ACHN (cell line): ENCODE results near the gene PLA2G2C.
"Not testable (repeated sequence)": the region's sequence is repeated elsewhere in the genome, so short reads cannot be mapped to it uniquely, and the experiment has no call there.

Source experiments
- DNase-seq: peaks from one replicate; pipeline ENCODE4 v3.0.0-alpha.2; 2015
- in situ Hi-C: cut with HindIII; loops from 2 replicates; pipeline ENCODE4 v1.10.0; 2017; ENCODE audit warnings: low sequenced_read_pairs, low pct_ligation_motif_present, low pct_unique_long_range_greater_than_20kb

PLA2G2C gene

GRCh38 chr1:20185834-20186782 is at the start of gene PLA2G2C, which contains the start of gene UBXN10:
Gene PLA2G2C (minus strand): TSS chr1:20186518. CDS start chr1:20177363, 9,155 bp downstream.
Gene UBXN10 (plus strand): TSS chr1:20186096. CDS start chr1:20190562, 4,466 bp downstream.
- in situ Hi-C loops, result no loop called here
- no peak for DNase-seq

DNA sequence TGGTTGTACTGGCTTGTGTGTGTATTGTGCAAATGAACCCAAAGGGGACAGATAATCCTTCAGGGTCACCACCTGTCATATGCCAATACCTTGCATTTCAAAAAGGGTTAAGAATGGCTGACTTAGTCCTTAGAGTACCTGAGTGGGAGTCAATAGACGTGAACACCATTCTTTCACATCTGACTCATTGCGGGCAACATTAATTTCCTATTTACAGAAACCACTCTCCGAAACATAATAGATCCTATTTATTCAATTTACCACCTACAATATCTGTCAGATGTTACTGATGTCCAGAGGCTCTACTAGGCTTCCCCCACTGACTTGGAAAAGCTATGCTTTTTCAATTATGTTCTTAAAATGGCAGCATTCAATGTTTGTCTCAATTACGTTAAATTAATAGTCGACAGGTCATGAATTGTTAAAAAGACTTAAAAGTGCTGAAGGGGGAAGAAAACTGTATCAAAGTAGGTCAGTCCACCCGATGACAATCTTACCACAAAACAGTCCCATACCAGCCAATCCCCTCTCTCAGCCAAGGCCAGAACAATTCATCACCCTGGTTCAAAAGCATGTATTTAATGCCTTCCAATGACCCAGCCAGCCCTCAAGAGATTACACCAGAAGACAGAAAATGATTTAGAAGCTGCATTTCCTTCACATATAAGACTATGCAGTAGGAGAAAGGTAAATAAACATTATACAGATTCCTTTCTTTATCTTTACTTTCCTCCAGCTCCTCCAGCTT is 48.6 kb upstream of the PLA2G2C start:
- DNase-seq, result no peak
- in situ Hi-C loops, result no loop called here

GRCh38 chr1:20233866-20234265 is 47.5 kb upstream of the PLA2G2C start:
- in situ Hi-C loops, result no loop called here
- no peak for DNase-seq

DNA sequence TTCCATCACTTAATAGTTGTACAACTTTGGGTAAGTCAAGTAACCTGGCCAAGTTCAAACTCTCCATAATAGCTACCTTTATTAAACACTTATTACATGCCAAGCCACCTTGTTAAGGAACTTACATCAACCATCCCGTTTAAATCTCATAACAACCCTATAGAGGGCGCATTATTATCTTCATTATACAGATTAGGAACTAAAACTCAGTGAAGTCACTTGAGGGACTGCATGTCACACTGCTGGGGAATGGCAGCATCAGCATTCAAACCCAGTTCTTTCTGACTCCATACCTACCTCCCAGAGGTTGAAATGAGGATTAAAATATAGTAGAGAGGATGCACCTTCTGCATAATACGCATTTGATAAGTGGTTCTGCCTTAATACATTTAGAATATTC is 47.1 kb upstream of the PLA2G2C start:
- peak; percentile 30 for DNase-seq
- in situ Hi-C loops, result no loop called here

- DNase-seq, in situ Hi-C loops: not testable (repeated sequence)
Measured at GRCh38 chr1:20232564-20232963, 46.2 kb upstream of the PLA2G2C start.

GRCh38 chr1:20229171-20229570 is 42.9 kb upstream of the PLA2G2C start:
- in situ Hi-C loops, result no loop called here
- no peak for DNase-seq

- no peak for DNase-seq
- in situ Hi-C loops, result no loop called here
Measured at GRCh38 chr1:20228314-20228825, 42.1 kb upstream of the PLA2G2C start.

DNA sequence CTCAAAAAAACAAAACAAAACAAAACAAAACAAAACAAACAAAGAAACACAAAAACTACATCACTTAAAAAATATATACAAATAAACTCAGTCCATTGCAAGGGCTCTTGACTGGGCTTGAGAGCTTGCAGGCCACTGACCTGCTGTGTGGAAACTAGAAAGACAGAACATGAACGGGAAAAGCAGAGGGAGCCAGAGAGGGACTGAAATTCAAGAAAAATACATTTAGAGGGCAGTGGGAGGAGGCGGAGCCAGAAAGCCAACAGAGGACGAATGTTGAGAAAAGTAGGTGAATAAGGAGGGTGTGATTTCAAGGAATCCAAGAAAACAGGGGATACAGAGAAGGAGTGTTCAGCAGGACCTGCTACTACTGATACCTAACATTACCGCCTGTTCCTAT is 41.4 kb upstream of the PLA2G2C start:
- no peak for DNase-seq
- in situ Hi-C loops, result no loop called here

DNA sequence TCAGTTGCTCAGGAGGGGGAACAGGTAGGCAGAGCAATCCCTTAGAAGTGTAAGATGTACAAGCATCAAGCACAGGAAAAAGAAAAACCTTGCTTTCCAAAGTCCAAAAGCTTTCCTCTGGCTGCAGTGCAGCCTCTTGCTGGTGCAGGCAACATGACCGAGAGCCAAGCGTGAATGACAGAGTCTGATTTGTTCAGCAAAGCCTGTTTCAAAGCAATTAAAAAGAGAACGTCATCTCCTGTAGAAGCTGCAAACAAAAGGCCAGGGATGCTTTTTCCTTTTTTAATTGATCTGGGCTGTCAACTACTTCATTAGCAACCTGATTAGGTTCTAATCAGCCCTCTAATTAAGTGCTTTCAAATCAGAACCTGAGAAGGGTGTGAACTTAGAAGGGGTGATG is 38.2 kb upstream of the PLA2G2C start:
- no peak for DNase-seq
- in situ Hi-C loops, result no loop called here

DNA sequence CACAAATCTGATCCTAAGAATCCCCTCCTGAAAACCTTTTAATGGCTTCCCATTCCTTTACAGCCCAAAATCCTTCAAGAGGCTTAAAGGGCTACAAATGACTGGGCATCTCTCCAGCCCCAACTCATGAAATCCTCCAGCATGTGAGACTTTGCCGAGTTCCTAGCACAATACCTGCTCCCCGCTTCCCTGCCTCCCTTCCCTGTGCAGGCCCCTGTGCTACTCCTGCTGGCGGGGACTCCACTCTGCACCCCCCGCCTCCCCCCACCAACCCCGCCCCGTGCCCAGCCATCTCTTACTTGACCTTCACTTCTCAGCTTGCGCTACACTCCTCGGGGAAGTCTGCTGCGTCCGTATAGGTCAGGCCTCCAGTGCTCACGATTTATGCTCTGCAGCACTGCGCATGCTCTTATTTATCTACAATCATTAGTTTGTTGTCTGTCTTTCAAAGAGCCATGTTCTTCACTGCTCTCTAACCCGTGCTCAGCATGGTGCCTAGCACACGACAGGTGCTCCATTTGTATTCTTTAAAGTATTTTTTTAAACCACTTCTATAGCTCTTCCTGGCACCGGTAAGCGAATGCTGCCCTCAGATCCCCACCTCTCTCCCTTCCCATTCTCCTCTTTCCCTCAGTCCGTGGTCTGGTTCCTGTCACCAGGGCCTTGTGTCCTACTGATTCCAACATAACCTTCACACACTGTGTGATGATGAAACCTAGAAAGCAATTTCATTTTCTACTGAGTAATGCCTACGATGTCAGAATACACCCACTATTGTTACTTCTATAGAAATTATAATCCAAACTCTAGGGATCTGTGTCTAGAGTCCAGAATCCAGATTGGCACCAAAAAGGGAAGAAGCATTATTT is 37.5 kb upstream of the PLA2G2C start:
- in situ Hi-C loops, result no loop called here
- no peak for DNase-seq

DNA sequence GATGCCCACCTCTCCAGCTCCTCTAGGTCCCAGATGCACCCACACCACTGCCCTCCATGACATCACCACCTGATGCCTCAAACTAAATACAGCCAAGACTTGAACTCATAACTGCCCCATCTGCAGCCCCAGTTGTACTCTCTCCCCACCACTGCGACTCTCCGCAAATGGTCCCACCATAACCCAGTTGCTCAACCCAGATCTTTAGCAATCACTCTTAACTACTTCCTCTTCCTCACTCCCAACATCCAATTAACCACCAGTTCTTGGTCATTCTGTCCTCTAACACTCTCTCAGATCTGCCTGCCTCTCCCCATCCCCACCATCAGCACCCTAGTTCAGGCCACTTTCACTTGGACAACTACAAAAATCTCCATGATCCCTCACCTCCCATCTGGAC is 36.8 kb upstream of the PLA2G2C start:
- DNase-seq, result no peak
- in situ Hi-C loops, result no loop called here

DNA sequence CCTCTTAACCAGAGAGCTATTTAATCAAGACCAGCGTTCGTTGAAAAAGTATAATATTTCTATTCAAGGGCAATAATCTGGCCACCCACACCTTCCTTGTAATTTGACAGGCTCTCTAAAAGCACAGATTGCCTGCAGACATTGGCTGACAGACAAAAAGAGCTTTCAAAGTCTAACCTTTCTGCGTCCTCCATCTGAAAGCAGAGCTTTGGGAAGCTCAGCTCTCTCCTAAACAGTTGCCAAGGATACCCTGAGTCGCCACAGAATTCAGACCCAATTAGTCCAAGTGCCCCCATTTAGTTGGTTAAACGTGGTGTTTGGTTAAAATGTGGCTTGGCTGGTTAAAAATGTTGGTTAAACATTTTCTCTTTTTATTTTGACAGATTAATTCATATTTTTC is 33.7 kb upstream of the PLA2G2C start:
- DNase-seq, result no peak
- in situ Hi-C loops, result no loop called here

DNA sequence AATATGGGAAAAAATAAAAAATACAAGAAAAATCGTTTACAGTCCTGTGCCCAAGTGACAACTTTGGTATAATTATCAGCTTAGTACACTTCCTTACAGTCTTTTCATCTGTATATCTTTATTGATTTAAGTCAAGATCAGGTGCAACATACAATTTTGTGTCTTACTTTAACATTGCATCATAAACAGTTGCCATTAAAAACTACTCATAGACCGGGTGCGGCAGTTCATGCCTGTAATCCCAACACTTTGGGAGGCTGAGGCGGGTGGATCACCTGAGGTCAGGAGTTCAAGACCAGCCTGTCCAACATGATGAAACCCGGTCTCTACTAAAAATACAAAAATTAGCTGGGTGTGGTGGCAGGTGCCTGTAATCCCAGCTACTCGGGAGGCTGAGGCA is 32.7 kb upstream of the PLA2G2C start:
- in situ Hi-C loops, result not testable (repeated sequence)

GRCh38 chr1:20216574-20216973 is 30.3 kb upstream of the PLA2G2C start:
- DNase-seq, result peak; percentile 2

More for the DNA sequence above, 32.7 kb upstream of the PLA2G2C start:
- DNase-seq, result not testable (repeated sequence)

GRCh38 chr1:20215716-20216115 is 29.4 kb upstream of the PLA2G2C start:
- DNase-seq, result no peak
- in situ Hi-C loops, result no loop called here

More at GRCh38 chr1:20216574-20216973, 30.3 kb upstream of the PLA2G2C start:
- in situ Hi-C loops, result no loop called here

GRCh38 chr1:20212685-20213331 is 26.5 kb upstream of the PLA2G2C start:
- peak; percentile 88 for DNase-seq
- in situ Hi-C loops, result no loop called here

DNA sequence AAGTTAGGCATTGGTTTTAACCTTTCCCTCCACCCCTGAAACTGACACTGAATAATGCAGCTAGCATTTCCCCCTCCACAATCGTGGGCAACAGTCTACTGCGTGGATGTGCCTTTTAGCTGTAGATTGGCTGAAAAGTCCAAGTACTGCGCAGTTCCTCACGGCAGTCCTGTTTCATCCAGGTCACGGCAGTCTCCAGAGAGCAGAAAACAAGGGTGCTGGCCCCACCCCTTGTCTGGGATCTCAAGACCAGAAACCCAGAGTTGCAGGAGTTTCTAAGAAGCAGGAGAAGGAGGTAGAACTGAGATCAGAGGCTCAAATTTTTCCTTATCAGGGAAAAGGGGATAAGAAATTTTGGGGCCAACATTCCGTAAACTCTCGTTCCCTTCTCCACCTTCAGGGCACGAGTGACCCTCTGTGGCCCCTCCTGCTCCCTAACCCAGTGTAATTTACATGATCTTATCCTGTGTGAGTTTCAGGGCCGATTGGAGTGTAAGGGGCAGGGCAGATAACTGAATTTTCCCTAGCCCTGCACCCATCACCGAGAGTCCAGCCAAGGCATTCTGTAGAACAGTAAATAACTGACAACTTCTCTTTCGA is 25.9 kb upstream of the PLA2G2C start:
- in situ Hi-C loops, result no loop called here
- DNase-seq, result no peak
